Body of pancreas (tissue), 4 donors: ENCODE results near the gene ASMTL.

Experiments
- CTCF ChIP-seq, 7 experiments: fragments of 450-650 bp in 4 of 7; fragments of 200-600 bp in 3 of 7; sonication (generic) in 3 of 7; IDR thresholded peaks; one replicate each; pipeline ENCODE4 v1.5.1; 2016 to 2019; ENCODE audit warnings: antibody characterized with exemption in 7 of 7
- POLR2A ChIP-seq, 3 donors: fragments of 450-650 bp; IDR thresholded peaks; one replicate each; pipeline ENCODE4 v1.6.1; 2016; ENCODE audit warnings: antibody characterized with exemption in 3 of 3, mild to moderate bottlenecking in 2 of 3

- TF ChIP-seq CTCF (IDR thresholded peaks at IDR 0.05) (no peak), POLR2A (IDR thresholded peaks at IDR 0.05) (no peak)
Observed at GRCh38 chrX:1400742-1401471, 51.8 kb downstream of the ASMTL start.
